ENCODE results near the gene CSNK2B. TPM values are rescaled to one million over a fixed set of nuclear protein-coding genes. Genes with fewer than 3 reads are reported as not detected.
"Not testable (repeated sequence)": the region's sequence is repeated elsewhere in the genome, so short reads cannot be mapped to it uniquely, and the experiment has no call there.

Gene CSNK2B
- polyA plus RNA-seq, 3 donors, result 234 to 239 (median 236) TPM

GRCh38 chr6:31687860-31688693, 22.2 kb downstream of the CSNK2B start:
- DNase-seq (ENCODE audit: low read depth in 3 of 3, low spot score in 2 of 3), result no peak

GRCh38 chr6:31689249-31690110, 23.6 kb downstream of the CSNK2B start:
- DNase-seq (ENCODE audit: low read depth in 3 of 3, low spot score in 2 of 3), result no peak

DNA sequence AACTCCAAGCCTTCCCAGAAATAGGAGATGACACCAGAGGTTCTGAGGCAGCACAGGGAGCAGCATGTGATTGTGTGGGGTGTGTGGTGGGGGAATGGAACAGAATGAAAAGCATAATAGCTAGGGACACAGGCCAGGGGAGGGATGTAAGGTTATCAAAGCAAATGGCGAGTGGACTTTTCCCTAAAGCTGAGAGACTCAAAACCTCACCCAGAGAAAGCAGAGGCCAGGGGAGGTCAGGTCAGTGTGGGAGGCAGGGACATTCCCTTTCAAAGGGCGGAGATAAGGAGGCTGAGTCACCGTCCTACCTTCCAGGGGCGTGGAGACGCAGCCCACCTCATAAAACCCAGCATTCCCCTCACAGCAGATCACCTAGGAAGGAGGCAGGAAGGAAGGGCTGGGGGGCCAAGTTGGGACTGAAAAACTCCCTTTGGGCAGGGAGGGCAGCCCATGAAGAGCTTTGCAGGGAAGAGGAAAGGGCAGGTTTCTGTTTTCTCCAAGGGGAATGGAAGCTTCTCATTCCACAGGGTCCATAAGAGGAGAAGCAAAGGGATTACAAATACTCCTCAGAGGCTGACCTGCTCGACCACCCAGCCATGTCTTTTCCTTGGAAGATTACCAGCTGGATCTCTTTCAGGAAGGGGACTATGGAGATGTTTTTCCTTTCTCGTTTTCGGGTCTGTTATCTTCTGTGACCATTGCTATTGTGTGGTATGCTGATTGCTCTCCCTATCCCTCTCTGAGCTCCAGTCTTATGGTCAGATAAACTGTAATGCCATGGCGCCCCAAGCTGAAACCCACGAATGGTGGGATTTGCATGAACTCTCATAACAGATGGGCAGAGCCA, 24.6 kb downstream of the CSNK2B start:
- DNase-seq (ENCODE audit: low read depth in 3 of 3, low spot score in 2 of 3), result no peak

DNA sequence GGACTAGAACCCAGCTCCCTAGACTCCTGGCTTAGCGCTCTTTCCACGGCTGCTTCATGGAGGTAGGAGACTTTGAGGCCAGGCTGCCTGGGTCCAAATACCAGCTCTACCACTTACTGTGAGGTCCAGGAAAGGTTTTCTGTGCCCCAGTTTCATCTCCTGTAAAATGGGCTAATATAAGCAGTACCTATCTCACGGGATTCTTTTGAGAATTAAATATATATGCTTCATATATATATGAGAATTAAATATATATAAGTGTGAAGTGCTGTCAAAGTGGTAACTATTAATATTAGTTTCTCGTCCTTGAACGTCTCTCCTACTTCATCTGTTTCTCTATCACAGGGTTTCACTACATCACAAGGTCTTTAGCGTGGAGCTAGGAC, 25.2 kb downstream of the CSNK2B start:
- DNase-seq (ENCODE audit: low read depth in 3 of 3, low spot score in 2 of 3), result no peak

DNA sequence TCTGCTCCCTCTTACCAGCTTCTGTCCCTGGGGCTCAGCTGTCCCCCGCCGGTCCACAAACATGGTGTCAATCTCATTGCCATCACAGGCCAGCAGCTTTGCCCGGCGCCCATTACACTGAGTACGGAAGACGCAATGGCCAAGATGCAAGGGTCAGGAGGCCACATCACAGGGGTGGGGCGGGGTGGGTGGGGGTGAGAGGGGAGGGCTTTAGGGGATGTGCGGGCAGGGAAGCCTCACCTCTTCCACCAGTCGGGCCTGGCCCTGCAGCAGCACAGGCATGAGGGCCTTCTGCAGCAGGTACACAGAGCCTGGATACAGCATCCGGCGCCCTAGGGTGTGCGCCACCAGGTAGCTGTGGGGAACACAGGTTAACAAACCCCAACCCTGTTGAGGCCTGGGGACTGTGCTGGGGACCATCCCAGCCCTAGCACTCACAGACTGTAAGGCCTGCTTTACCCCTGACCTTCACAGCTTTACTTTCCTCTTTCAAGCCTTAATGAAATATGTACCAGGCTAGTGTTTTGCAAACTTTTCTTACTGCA, 25.8 kb downstream of the CSNK2B start:
- DNase-seq (ENCODE audit: low read depth in 3 of 3, low spot score in 2 of 3), result no peak

- no peak for DNase-seq (ENCODE audit: low read depth in 3 of 3, low spot score in 2 of 3)
Measured at GRCh38 chr6:31692353-31692752, 26.5 kb downstream of the CSNK2B start.

GRCh38 chr6:31692886-31693285, 27.0 kb downstream of the CSNK2B start:
- no peak for DNase-seq (ENCODE audit: low read depth in 3 of 3, low spot score in 2 of 3)

DNA sequence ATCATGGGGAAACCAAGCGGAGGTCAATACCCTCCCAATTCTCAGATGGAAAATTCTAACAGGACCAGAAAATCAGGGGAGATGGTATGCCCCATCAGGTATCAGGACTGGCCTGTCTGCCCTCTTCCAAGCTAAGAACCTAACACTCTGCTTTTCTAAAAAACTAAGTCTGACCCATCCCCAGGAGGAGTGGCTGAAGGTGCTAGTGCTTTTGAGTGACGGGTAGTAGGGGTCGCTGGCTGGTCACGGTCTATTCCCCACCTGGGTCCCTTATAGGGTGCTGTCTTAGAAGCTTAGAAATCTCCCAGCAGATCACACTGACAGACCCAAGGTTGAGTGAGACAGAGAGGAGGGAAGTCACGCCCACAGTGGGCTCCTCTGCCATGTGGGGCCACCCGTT, 27.7 kb downstream of the CSNK2B start:
- no peak for DNase-seq (ENCODE audit: low read depth in 3 of 3, low spot score in 2 of 3)

DNA sequence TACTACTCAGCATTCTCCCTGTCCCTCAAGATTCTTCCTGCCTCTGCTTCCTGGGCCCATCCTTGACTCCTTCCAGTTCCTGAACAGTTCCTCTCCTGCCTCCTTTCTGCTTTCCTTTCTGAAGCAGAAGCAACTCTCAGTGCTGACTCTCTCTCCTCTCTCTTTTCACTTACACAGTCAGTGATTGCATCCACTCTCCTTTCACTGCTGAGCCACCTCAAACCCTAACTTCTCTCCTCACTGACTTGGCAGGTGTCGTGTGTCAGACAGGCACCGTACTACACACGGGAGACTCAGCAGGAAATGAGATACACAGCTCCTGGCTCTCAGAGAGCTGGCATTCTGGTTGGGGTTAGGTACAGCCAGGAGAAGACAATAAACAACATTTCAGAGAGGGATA, 31.7 kb downstream of the CSNK2B start:
- DNase-seq (ENCODE audit: low read depth in 3 of 3, low spot score in 2 of 3), result no peak

GRCh38 chr6:31700740-31701401, 35.0 kb downstream of the CSNK2B start:
- no peak for DNase-seq (ENCODE audit: low read depth in 3 of 3, low spot score in 2 of 3)

DNA sequence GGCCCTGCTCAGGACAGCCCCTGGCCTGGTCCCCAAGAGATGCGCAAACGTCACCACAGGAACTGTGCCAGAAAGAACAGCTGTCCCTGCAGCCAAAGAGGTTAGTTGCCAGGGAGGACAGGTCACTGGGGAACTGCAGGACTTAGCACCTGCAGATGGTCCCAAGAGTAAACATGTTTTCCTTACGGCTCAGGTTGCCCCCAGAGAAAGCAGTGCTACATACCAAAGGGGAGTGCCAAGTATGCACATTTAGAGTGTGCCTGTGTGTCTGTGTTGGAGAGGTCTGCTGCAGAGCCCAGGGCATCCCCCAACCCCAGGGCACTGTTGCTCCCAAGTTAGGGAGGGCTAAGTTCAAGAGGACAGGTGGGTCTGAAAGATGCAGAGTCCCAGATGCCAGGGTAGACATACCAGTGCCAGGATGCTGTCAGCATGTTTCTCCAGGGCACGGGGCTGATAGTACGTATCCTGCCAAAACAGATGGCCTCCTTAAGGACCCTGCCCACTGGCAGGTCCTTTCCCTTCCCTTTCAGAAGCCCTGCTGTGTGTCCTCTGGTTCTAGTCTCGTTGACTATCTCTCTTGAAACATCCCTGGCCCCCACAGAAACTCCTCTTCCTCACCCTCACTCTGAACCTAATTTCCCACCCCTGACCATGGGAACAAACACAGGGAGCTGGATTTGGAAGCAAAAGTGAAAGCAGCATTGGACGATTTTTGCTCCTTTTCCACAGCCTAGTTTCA, 36.0 kb downstream of the CSNK2B start:
- DNase-seq (ENCODE audit: low read depth in 3 of 3, low spot score in 2 of 3), result no peak

DNA sequence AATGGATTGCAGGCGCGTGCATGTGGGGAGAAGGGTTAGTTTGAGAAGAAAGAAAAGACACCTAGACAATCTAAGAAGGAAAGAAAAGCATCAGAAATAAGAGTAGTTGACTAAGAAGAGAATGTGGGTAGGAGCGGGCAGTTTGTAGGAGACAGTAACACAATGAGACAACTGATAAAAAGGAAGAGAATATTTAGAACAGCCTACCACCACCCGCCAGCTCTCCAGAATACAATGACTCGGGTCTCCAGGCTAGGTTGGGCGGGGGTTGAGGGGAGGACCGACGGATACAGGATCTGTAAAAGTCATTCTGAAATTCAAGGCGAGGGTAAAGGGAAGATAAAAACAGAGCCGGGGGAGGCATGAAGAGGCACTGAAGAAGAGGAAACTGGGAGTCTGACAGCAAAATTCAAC, 36.5 kb downstream of the CSNK2B start:
- no peak for DNase-seq (ENCODE audit: low read depth in 3 of 3, low spot score in 2 of 3)

DNA sequence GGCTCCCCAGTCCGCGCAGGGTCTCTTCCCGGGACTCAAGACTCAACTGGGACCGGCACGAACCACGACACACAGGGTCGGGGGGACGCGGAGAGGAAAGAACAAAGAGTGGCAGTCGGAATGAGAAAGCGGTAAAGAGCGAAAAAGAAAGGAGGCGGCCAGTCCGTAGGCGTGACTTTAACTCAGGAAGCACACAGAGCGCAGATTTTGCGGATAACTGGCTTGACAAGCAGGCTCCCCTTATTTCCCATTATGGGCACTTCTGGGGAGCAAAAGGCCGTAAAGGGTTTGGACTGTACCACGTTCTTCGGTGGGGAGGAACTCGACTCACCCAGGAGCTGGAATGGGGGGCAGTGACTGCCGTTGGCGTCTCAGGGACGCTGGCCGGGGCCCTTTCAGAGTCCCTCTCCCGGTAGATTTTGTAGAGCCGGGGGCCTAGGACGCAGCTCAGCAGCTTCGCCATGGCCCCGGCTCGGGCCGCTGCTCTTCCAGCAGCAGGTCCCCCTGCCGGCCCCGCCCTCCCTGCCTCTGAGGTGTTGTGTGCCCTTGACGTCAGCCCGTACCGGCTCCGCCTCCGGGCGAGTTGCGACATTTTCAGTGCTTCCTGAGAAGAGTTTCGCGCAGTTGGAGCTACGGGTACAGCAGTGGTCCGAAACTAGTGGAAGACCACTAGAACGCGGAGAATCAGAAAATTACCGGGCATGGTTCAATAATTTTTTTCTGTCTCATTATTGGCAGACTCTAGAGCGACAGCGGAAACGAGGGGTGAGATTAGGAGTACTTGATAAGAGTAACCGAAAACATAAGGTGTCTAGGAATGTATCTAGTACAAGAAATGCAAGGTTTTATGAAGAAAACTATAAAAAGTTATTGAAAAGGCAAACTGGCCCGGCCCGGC, 37.2 kb downstream of the CSNK2B start, which contains the start of gene ABHD16A:
ABHD16A (minus strand) TSS at position 506 of the 898 bp plus-strand sequence; CDS start at position 463, 43 bp downstream.
- peak; percentile 94 to 98 (median 97) for DNase-seq (ENCODE audit: low read depth in 3 of 3, low spot score in 2 of 3)

DNA sequence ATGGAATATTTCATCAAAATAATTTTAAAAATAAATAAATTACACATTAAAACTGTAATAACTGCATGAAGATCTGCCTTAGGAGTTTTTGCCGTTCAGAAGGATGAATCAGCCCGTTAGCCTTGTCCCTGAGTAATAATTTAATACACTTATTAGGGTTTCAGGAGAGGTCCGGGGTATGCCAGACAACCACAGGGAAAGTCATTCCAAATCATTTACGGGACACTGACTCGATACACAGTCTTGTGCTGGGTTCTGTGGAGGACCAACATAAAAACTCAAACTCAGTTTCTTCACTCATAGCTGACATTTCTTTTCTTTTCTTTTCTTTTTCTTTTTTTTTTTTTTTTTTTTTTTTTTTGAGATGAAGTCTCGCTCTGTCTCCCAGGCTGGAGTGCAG, 40.1 kb downstream of the CSNK2B start:
- DNase-seq (ENCODE audit: low read depth in 3 of 3, low spot score in 2 of 3), result no peak

DNA sequence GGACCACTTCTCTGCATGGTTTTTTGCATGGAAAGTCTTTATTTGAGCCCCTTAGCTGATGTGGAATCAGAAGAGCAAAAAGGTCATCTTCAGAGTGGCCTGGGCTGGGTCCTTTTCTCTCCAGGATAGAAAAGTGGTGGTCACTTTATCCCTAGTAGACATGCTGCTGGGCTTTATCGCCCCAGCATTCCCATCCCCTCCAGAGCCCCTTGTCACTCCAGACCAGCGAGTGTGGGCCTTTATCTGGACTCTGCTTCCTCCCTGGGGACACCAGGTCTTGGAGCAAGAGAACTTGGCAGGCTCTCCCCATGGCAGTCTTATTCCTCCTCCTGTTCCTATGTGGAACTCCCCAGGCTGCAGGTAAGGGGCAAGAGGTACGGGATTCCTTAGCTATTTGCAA, 40.7 kb downstream of the CSNK2B start, which contains the start of gene LY6G6F:
LY6G6F (plus strand) TSS at position 268 of the 400 bp plus-strand sequence; CDS start at position 309, 41 bp downstream.
- DNase-seq (ENCODE audit: low read depth in 3 of 3, low spot score in 2 of 3), result no peak

DNA sequence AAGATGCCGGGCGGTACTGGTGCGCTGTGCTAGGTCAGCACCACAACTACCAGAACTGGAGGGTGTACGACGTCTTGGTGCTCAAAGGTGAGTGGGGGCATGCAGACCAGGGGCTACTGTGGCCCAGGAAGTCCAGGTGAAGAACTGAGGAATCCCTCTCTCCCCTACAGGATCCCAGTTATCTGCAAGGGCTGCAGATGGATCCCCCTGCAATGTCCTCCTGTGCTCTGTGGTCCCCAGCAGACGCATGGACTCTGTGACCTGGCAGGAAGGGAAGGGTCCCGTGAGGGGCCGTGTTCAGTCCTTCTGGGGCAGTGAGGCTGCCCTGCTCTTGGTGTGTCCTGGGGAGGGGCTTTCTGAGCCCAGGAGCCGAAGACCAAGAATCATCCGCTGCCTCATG, 41.8 kb downstream of the CSNK2B start:
- no peak for DNase-seq (ENCODE audit: low read depth in 3 of 3, low spot score in 2 of 3)

- no peak for DNase-seq (ENCODE audit: low read depth in 3 of 3, low spot score in 2 of 3)
Measured at GRCh38 chr6:31708224-31708623, 42.3 kb downstream of the CSNK2B start.

- not testable (repeated sequence) for DNase-seq (ENCODE audit: low read depth in 3 of 3, low spot score in 2 of 3)
Measured at GRCh38 chr6:31709157-31709556, 43.3 kb downstream of the CSNK2B start.
